ENCODE results near the gene SCAMP2. TPM values are rescaled to one million over a fixed set of nuclear protein-coding genes. Genes with fewer than 3 reads are reported as not detected.

Gene SCAMP2
- total RNA-seq, 1 experiment from 2014 or later, result 97.4 TPM

DNA sequence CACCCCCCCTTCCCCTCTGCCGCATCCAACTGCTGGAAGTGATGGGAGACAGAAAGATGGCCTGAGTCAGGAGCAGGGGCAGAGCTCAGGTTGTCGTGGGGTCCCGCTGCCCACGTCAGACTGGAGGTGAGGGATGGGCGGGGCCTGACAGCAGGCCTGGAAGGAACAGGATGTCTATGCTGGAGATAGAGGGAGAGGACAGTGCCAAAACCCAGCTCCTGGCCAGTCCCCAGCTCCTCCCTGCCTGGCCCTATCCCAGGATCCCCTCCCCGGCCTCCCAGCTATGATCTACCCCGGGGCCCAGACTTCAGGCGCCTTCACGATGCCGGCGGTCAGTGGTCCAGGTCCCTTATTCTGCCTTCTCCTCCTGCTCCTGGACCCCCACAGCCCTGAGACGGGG lies 60.6 kb downstream of the SCAMP2 start, which contains the start of gene LMAN1L:
TSS of gene LMAN1L (plus strand) at position 303 of the 400 bp plus-strand sequence. CDS start at position 323, 20 bp downstream.
- intact Hi-C loops (cut with micrococcal nuclease; ENCODE audit: unreplicated experiment), result no loop called here
- no peak within 1 kb of the TSS for H3K4me3 Mint-ChIP-seq (ENCODE audit: unreplicated experiment)

GRCh38 chr15:74809956-74810355 lies 63.2 kb downstream of the SCAMP2 start:
- Mint-ChIP-seq H3K27me3 (ENCODE audit: insufficient read depth, unreplicated experiment) (peaks cover 3% of the 10 kb centered on the region), H3K27ac (ENCODE audit: unreplicated experiment) (no peak overlapping the region), H3K4me3 (ENCODE audit: unreplicated experiment) (no peak overlapping the region), H3K36me3 (ENCODE audit: insufficient read depth, unreplicated experiment) (peaks cover 13% of the 10 kb centered on the region), H3K4me1 (ENCODE audit: low read depth, unreplicated experiment) (no peaks in the 10 kb centered on the region), H3K9me3 (ENCODE audit: unreplicated experiment) (no peaks in the 10 kb centered on the region)
- ChIA-PET CTCF (no interaction called here), POLR2A (no interaction called here)
- DNase-seq, result no peak
- no TSS peak for BruUV-seq (replicated peaks)
- H3K4me1 ChIP-seq, result no peaks in the 10 kb centered on the region
- intact Hi-C loops (cut with micrococcal nuclease; ENCODE audit: unreplicated experiment), result loop anchor here (2.0 kb wide), 1 partner anchor 25 kb away; no protein-coding TSS in a partner anchor
- H3K4me3 ChIP-seq (ENCODE audit: low read depth, low read length), result no peak overlapping the region
- H3K36me3 ChIP-seq (ENCODE audit: control insufficient read depth, insufficient read depth, low read length), result no peaks in the 10 kb centered on the region
- H3K9me3 ChIP-seq, result no peaks in the 10 kb centered on the region
- no peak for TF ChIP-seq CTCF (IDR thresholded peaks at IDR 0.05; ENCODE audit: insufficient read depth in 1 of 2, low read depth in 1 of 2, low read length in 1 of 2, severe bottlenecking in 1 of 2, unreplicated experiment in 1 of 2)
- H3K27me3 ChIP-seq (replicated peaks; ENCODE audit: control insufficient read depth, insufficient read depth, low read length), result no peaks in the 10 kb centered on the region

More for the DNA sequence above, 60.6 kb downstream of the SCAMP2 start, which contains the start of gene LMAN1L:
- Mint-ChIP-seq H3K4me1 (ENCODE audit: low read depth, unreplicated experiment) (no peaks in the 10 kb centered on the region), H3K9me3 (ENCODE audit: unreplicated experiment) (no peaks in the 10 kb centered on the region), H3K27ac (ENCODE audit: unreplicated experiment) (no peak within 1 kb of the TSS), H3K36me3 (ENCODE audit: insufficient read depth, unreplicated experiment) (peaks cover 12% of the 10 kb centered on the region), H3K27me3 (ENCODE audit: insufficient read depth, unreplicated experiment) (peaks cover 3% of the 10 kb centered on the region)
- BruUV-seq (replicated peaks), result no TSS peak
- no peaks in the 10 kb centered on the region for H3K36me3 ChIP-seq (ENCODE audit: control insufficient read depth, insufficient read depth, low read length)
- no peaks in the 10 kb centered on the region for H3K9me3 ChIP-seq
- no peak within 1 kb of the TSS for H3K4me3 ChIP-seq (ENCODE audit: low read depth, low read length)
- no peaks in the 10 kb centered on the region for H3K27me3 ChIP-seq (replicated peaks; ENCODE audit: control insufficient read depth, insufficient read depth, low read length)
- ChIA-PET CTCF (interaction anchor here (0.6 kb wide), 1 partner anchor 12 kb away, joined by 7 read pairs; no protein-coding TSS in a partner anchor), POLR2A (no interaction called here)
- no peak for TF ChIP-seq CTCF (IDR thresholded peaks at IDR 0.05; ENCODE audit: insufficient read depth in 1 of 2, low read depth in 1 of 2, low read length in 1 of 2, severe bottlenecking in 1 of 2, unreplicated experiment in 1 of 2)
- no peak for DNase-seq
- no peaks in the 10 kb centered on the region for H3K4me1 ChIP-seq

- Histone ChIP-seq H3K4me3 (ENCODE audit: low read depth, low read length) (no peak overlapping the region), H3K9me3 (no peaks in the 10 kb centered on the region), H3K36me3 (ENCODE audit: control insufficient read depth, insufficient read depth, low read length) (no peaks in the 10 kb centered on the region), H3K4me1 (no peaks in the 10 kb centered on the region), H3K27me3 (replicated peaks; ENCODE audit: control insufficient read depth, insufficient read depth, low read length) (no peaks in the 10 kb centered on the region)
- ChIA-PET POLR2A (no interaction called here), CTCF (interaction anchor here (0.5 to 0.6 kb wide), 2 partner anchors 22 to 53 kb away, joined by 3 read pairs; no protein-coding TSS in a partner anchor)
- no peak for DNase-seq
- BruUV-seq (replicated peaks), result no TSS peak
- Mint-ChIP-seq H3K27me3 (ENCODE audit: insufficient read depth, unreplicated experiment) (peaks cover 3% of the 10 kb centered on the region), H3K27ac (ENCODE audit: unreplicated experiment) (no peak overlapping the region), H3K4me1 (ENCODE audit: low read depth, unreplicated experiment) (no peaks in the 10 kb centered on the region), H3K9me3 (ENCODE audit: unreplicated experiment) (no peaks in the 10 kb centered on the region), H3K4me3 (ENCODE audit: unreplicated experiment) (no peak overlapping the region), H3K36me3 (ENCODE audit: insufficient read depth, unreplicated experiment) (peaks cover 15% of the 10 kb centered on the region)
- intact Hi-C loops (cut with micrococcal nuclease; ENCODE audit: unreplicated experiment), result loop anchor here (2.0 kb wide), 1 partner anchor 26 kb away; no protein-coding TSS in a partner anchor
- TF ChIP-seq CTCF (IDR thresholded peaks at IDR 0.05; ENCODE audit: insufficient read depth in 1 of 2, low read depth in 1 of 2, low read length in 1 of 2, severe bottlenecking in 1 of 2, unreplicated experiment in 1 of 2), result no peak
These were observed 63.9 kb downstream of the SCAMP2 start for GRCh38 chr15:74809242-74809641.
